Thoracic aorta (tissue), 2 donors: ENCODE results near the gene SLC37A3. TPM values are rescaled to one million over a fixed set of nuclear protein-coding genes. Genes with fewer than 3 reads are reported as not detected.

Experiments
- ATAC-seq: fragments of 150-250 bp; one replicate; pipeline ENCODE4 v1.8.0; 2017; ENCODE audit warnings: low read depth; ENCODE audit not compliant: insufficient number of reproducible peaks, low FRiP score
- DNase-seq: peaks from one replicate; pipeline ENCODE4 v3.0.0-alpha.2; 2020; ENCODE audit warnings: low spot score
- H3K27ac ChIP-seq, 2 donors: fragments of 200-600 bp; sonication (generic); 1 replicate in 1 of 2; 2 replicates in 1 of 2; pipeline ENCODE4 v1.5.1; 2016; ENCODE audit warnings: mild to moderate bottlenecking in 2 of 2, moderate library complexity in 2 of 2
- H3K27me3 ChIP-seq: fragments of 200-600 bp; sonication (generic); replicated peaks from 2 replicates; pipeline ENCODE4 v1.6.0; 2016; ENCODE audit warnings: mild to moderate bottlenecking; ENCODE audit not compliant: insufficient read depth
- H3K36me3 ChIP-seq: fragments of 200-600 bp; sonication (generic); one replicate; pipeline ENCODE4 v1.5.1; 2016
- H3K4me1 ChIP-seq, 2 donors: fragments of 200-600 bp; sonication (generic); 1 replicate in 1 of 2; 2 replicates in 1 of 2; pipeline versions ENCODE4 v1.5.1 to v1.6.0; 2016; ENCODE audit warnings: low read depth in 2 of 2, mild to moderate bottlenecking in 1 of 2; ENCODE audit not compliant: control insufficient read depth in 1 of 2
- H3K4me3 ChIP-seq: fragments of 200-600 bp; sonication (generic); 2 replicates; pipeline ENCODE4 v1.5.1; 2016; ENCODE audit warnings: mild to moderate bottlenecking
- H3K9me3 ChIP-seq: fragments of 200-600 bp; sonication (generic); 2 replicates; pipeline ENCODE4 v1.5.1; 2016
- CTCF ChIP-seq: fragments of 200-600 bp; sonication (generic); IDR thresholded peaks from one replicate; pipeline ENCODE4 v1.5.1; 2019; ENCODE audit warnings: antibody characterized with exemption
- total RNA-seq, 2 donors: library from RNA; depleted of rRNA; stranded (reverse); fragments of >200 nt; gene quantifications; one replicate each; pipeline versions ENCODE4 v1.1.0 to v1.2.3, GENCODE V29; 2016

The SLC37A3 gene
- total RNA-seq, 2 donors from 2014 or later, result 66.5 to 83.2 TPM

GRCh38 chr7:140310337-140311002, 87.9 kb downstream of the SLC37A3 start:
- Histone ChIP-seq H3K9me3 (peaks cover 4% of the 10 kb centered on the region), H3K36me3 (no peaks in the 10 kb centered on the region), H3K4me3 (no peak overlapping the region), H3K27ac (no peak overlapping the region), H3K4me1 (peaks cover under 1 to 6% of the 10 kb centered on the region in 2 donors), H3K27me3 (no peaks in the 10 kb centered on the region)
- ATAC-seq (no peak), DNase-seq (no peak)
- no peak for TF ChIP-seq CTCF

- DNase-seq (no peak), ATAC-seq (no peak)
- no peaks in the 10 kb centered on the region for H3K4me1 ChIP-seq
- peaks cover 4% of the 10 kb centered on the region for H3K9me3 ChIP-seq
- H3K27ac ChIP-seq, result no peak overlapping the region
- H3K4me3 ChIP-seq, result no peak overlapping the region
- no peaks in the 10 kb centered on the region for H3K36me3 ChIP-seq
- no peaks in the 10 kb centered on the region for H3K27me3 ChIP-seq
- TF ChIP-seq CTCF, result no peak
Observed at GRCh38 chr7:140308060-140308459, 90.3 kb downstream of the SLC37A3 start.

- Histone ChIP-seq H3K27ac (no peak overlapping the region), H3K27me3 (no peaks in the 10 kb centered on the region)
Observed at GRCh38 chr7:140304191-140304799, 94.0 kb downstream of the SLC37A3 start.

GRCh38 chr7:140300243-140301136, 97.8 kb downstream of the SLC37A3 start:
- Histone ChIP-seq H3K4me1 (no peaks in the 10 kb centered on the region), H3K4me3 (no peak overlapping the region), H3K36me3 (no peaks in the 10 kb centered on the region), H3K9me3 (no peaks in the 10 kb centered on the region), H3K27me3 (no peaks in the 10 kb centered on the region), H3K27ac (no peak overlapping the region)
- ATAC-seq, result no peak
- DNase-seq, result no peak
- TF ChIP-seq CTCF, result no peak

More at GRCh38 chr7:140304191-140304799, 94.0 kb downstream of the SLC37A3 start:
- H3K4me3 ChIP-seq, result no peak overlapping the region
- H3K4me1 ChIP-seq, result no peaks in the 10 kb centered on the region
- ATAC-seq (no peak), DNase-seq (no peak)
- no peaks in the 10 kb centered on the region for H3K9me3 ChIP-seq
- no peak for TF ChIP-seq CTCF
- no peaks in the 10 kb centered on the region for H3K36me3 ChIP-seq

GRCh38 chr7:140298213-140298612, 100.1 kb downstream of the SLC37A3 start:
- Histone ChIP-seq H3K4me1 (no peaks in the 10 kb centered on the region), H3K4me3 (no peak overlapping the region), H3K27me3 (no peaks in the 10 kb centered on the region), H3K9me3 (no peaks in the 10 kb centered on the region), H3K36me3 (no peaks in the 10 kb centered on the region), H3K27ac (no peak overlapping the region)
- no peak for TF ChIP-seq CTCF
- ATAC-seq, result no peak
- no peak for DNase-seq
